GM21723 (cell line): ENCODE measurements around the gene ZBTB33.

Experiments used
- ATAC-seq: cut with Tn5 transposase; IDR thresholded peaks from one replicate; pipeline ENCODE4 v1.9.1; 2021; ENCODE audit warnings: mild to moderate bottlenecking, moderate library complexity; ENCODE audit not compliant: unreplicated experiment

ZBTB33 gene

DNA sequence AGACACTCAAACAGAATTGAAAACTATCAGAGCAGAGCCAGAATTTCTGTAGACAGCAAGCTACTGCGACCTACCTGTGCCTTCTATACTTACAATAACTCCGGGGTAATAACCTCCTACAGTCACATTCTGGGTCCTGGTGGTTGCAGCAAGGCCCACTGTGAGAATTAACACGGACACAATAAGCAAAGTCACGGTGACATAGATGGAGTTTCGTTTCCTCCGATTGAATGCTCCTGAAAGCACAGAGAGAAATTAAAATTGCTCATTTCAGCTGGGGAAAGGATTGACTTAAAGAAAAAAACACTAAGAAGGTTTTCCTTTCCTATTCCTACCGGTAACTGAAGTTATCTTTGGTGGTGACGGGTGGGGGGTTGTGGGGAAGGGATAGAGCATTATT is 53.6 kb downstream of the ZBTB33 start:
- ATAC-seq = no peak

DNA sequence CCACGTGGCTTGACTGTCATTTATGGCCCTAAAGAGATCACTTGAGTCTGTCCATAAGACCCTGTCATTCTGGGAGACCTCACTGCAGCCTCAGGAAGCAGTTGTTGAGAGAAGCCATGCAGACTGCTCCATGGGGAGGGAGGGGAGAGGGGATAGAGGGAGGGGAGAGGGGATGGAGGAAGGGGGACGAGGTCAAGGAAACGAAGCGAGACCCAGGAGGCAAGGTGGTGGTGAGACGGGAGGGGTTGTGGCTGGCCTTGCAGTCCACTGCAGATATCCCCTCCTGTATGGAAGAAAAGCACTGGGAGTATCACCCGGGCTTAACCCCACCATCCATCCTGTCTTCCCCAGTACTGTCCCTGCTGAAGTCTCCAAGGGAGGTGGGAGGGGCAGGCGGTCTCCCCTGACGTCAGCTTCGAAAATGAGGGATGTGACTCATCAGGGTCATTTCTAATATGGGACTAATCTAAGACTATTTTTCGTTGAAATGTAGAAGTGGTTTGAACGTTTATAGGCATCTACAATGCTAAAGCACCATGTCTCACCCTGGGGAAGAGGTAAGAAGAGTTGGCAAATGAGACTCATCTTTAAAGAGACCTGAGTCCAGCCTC is 55.0 kb downstream of the ZBTB33 start:
- no peak for ATAC-seq

DNA sequence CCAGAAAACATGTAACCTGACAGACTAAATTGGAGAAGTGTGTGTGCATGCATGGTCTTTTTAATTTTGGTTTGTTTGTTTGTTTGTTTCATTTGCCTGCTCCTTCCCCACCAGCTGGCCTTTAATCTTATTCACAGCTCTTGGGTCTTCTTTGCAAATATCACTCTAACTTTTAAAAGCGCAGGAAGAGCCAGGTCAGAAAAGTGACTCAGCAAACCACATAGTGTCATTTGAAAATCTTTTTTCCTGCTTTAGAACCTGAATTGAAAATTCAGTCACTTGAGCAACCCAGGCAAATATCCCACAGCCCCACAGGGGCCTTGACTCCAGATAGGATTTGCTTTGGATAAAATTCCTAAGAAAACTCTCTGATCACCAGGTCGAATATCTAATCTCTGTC is 56.0 kb downstream of the ZBTB33 start:
- ATAC-seq = no peak
